Ascending aorta (tissue), 2 donors: ENCODE data around the gene TBX3. TPM values are rescaled to one million over a fixed set of nuclear protein-coding genes. Genes with fewer than 3 reads are reported as not detected.

ENCODE experiments used
- DNase-seq, 2 donors: peaks; one replicate each; pipeline ENCODE4 v3.0.0-alpha.2; 2019; ENCODE audit warnings: low spot score in 2 of 2
- H3K27ac ChIP-seq, 2 donors: fragments of 200-600 bp; sonication (generic); one replicate each; pipeline ENCODE4 v1.5.1; 2016 to 2017; ENCODE audit warnings: mild to moderate bottlenecking in 1 of 2
- H3K27me3 ChIP-seq: fragments of 200-600 bp; sonication (generic); one replicate; pipeline ENCODE4 v1.5.1; 2017
- H3K36me3 ChIP-seq, 2 donors: fragments of 200-600 bp; sonication (generic); one replicate each; pipeline ENCODE4 v1.5.1; 2016
- H3K4me1 ChIP-seq, 2 donors: fragments of 200-600 bp; sonication (generic); one replicate each; pipeline ENCODE4 v1.5.1; 2016 to 2017; ENCODE audit warnings: mild to moderate bottlenecking in 1 of 2
- H3K4me3 ChIP-seq, 2 donors: fragments of 200-600 bp; sonication (generic); one replicate each; pipeline ENCODE4 v1.5.1; 2016 to 2017; ENCODE audit warnings: mild to moderate bottlenecking in 1 of 2
- H3K9me3 ChIP-seq, 2 donors: fragments of 200-600 bp; sonication (generic); one replicate each; pipeline ENCODE4 v1.5.1; 2016
- CTCF ChIP-seq, 3 experiments: fragments of 200-600 bp in 2 of 3; fragments of 450-650 bp in 1 of 3; sonication (generic) in 2 of 3; IDR thresholded peaks; one replicate each; pipeline ENCODE4 v1.5.1; 2016 to 2019; ENCODE audit warnings: antibody characterized with exemption in 3 of 3, mild to moderate bottlenecking in 1 of 3, moderate library complexity in 1 of 3
- intact Hi-C: fragments of 100-400 bp; cut with DNase I; formaldehyde crosslinking; loops from one replicate; pipeline ENCODE4 v1.15.1; 2023
- total RNA-seq: library from RNA; depleted of rRNA; stranded (reverse); fragments of >200 nt; gene quantifications from one replicate; pipeline ENCODE4 v1.1.0, GENCODE V29; 2016

The TBX3 gene
- total RNA-seq, 1 donor from 2014 or later = 20.0 TPM

- DNase-seq = no peak
- Histone ChIP-seq H3K27ac (no peak overlapping the region), H3K9me3 (no peaks in the 10 kb centered on the region), H3K27me3 (no peaks in the 10 kb centered on the region), H3K4me1 (no peaks in the 10 kb centered on the region), H3K4me3 (no peak overlapping the region), H3K36me3 (no peaks in the 10 kb centered on the region)
- no peak for TF ChIP-seq CTCF (IDR thresholded peaks at IDR 0.05)
- intact Hi-C loops = no loop called here
These were observed 47.1 kb downstream of the TBX3 start for GRCh38 chr12:114636723-114637480.

GRCh38 chr12:114631242-114631641 is 52.7 kb downstream of the TBX3 start:
- DNase-seq = no peak
- H3K9me3 ChIP-seq = no peaks in the 10 kb centered on the region
- intact Hi-C loops = no loop called here
- no peaks in the 10 kb centered on the region for H3K4me1 ChIP-seq
- no peak for TF ChIP-seq CTCF (IDR thresholded peaks at IDR 0.05)
- no peaks in the 10 kb centered on the region for H3K27me3 ChIP-seq
- H3K4me3 ChIP-seq = no peak overlapping the region
- H3K27ac ChIP-seq = no peak overlapping the region
- H3K36me3 ChIP-seq = no peaks in the 10 kb centered on the region

- intact Hi-C loops = no loop called here
- no peaks in the 10 kb centered on the region for H3K9me3 ChIP-seq
These were observed 55.8 kb downstream of the TBX3 start for GRCh38 chr12:114628199-114628598.

GRCh38 chr12:114627393-114627792 is 56.6 kb downstream of the TBX3 start:
- intact Hi-C loops = no loop called here
- H3K4me3 ChIP-seq = no peak overlapping the region
- no peaks in the 10 kb centered on the region for H3K27me3 ChIP-seq
- TF ChIP-seq CTCF (IDR thresholded peaks at IDR 0.05) = no peak
- DNase-seq = no peak
- no peaks in the 10 kb centered on the region for H3K36me3 ChIP-seq
- no peaks in the 10 kb centered on the region for H3K9me3 ChIP-seq
- H3K27ac ChIP-seq = no peak overlapping the region
- H3K4me1 ChIP-seq = no peaks in the 10 kb centered on the region

More at GRCh38 chr12:114628199-114628598, 55.8 kb downstream of the TBX3 start:
- Histone ChIP-seq H3K4me1 (no peaks in the 10 kb centered on the region), H3K27me3 (no peaks in the 10 kb centered on the region), H3K27ac (no peak overlapping the region), H3K36me3 (no peaks in the 10 kb centered on the region), H3K4me3 (no peak overlapping the region)
- no peak for DNase-seq
- TF ChIP-seq CTCF (IDR thresholded peaks at IDR 0.05) = no peak

GRCh38 chr12:114625294-114625851 is 58.6 kb downstream of the TBX3 start:
- TF ChIP-seq CTCF (IDR thresholded peaks at IDR 0.05) = peak in 1 of 3 experiments; percentile 31
- Histone ChIP-seq H3K4me1 (no peaks in the 10 kb centered on the region), H3K9me3 (no peaks in the 10 kb centered on the region), H3K27me3 (no peaks in the 10 kb centered on the region), H3K4me3 (no peak overlapping the region), H3K36me3 (no peaks in the 10 kb centered on the region), H3K27ac (no peak overlapping the region)
- no peak for DNase-seq
- intact Hi-C loops = no loop called here
